DND-41 (cell line): Measurements from ENCODE around the gene TGFBRAP1.

Experiments used
- EZH2 ChIP-seq: IDR thresholded peaks from 3 replicates; pipeline ENCODE4 v1.6.1; 2012; ENCODE audit warnings: borderline replicate concordance, low read depth, mild to moderate bottlenecking, moderate library complexity, low read length, inconsistent platforms; ENCODE audit not compliant: severe bottlenecking
- TF ChIP-seq, protein P1 (sequence below): IDR thresholded peaks from 2 replicates; pipeline ENCODE4 v1.5.1; 2012; ENCODE audit warnings: borderline replicate concordance, low read length, moderate library complexity, mild to moderate bottlenecking; ENCODE audit not compliant: poor library complexity, severe bottlenecking; ENCODE audit errors: extremely low read depth

GRCh38 chr2:105371156-105371555 is 41.6 kb upstream of the TGFBRAP1 start:
- TF ChIP-seq, protein P1, sequence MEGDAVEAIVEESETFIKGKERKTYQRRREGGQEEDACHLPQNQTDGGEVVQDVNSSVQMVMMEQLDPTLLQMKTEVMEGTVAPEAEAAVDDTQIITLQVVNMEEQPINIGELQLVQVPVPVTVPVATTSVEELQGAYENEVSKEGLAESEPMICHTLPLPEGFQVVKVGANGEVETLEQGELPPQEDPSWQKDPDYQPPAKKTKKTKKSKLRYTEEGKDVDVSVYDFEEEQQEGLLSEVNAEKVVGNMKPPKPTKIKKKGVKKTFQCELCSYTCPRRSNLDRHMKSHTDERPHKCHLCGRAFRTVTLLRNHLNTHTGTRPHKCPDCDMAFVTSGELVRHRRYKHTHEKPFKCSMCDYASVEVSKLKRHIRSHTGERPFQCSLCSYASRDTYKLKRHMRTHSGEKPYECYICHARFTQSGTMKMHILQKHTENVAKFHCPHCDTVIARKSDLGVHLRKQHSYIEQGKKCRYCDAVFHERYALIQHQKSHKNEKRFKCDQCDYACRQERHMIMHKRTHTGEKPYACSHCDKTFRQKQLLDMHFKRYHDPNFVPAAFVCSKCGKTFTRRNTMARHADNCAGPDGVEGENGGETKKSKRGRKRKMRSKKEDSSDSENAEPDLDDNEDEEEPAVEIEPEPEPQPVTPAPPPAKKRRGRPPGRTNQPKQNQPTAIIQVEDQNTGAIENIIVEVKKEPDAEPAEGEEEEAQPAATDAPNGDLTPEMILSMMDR: no peak
- no peak for TF ChIP-seq EZH2
